ENCODE results near the gene B3GNT2.

GRCh38 chr2:62263076-62263715 lies 67.3 kb downstream of the B3GNT2 start:
- TF ChIP-seq MAFK (IDR thresholded peaks at IDR 0.05; ENCODE audit: low read depth, low read length) = no peak
- TF ChIP-seq CTCF (conservative IDR thresholded peaks at IDR 0.05; ENCODE audit: low read depth, low read length) = no peak
- TF ChIP-seq POLR2A (IDR thresholded peaks at IDR 0.05; ENCODE audit: low read depth, low read length) = no peak
- TF ChIP-seq RCOR1 (IDR thresholded peaks at IDR 0.05; ENCODE audit: insufficient replicate concordance, low read length) = no peak
